Suprapubic skin (tissue), 3 donors: ENCODE results near the gene CHST8.

Experiments used
- POLR2A ChIP-seq, 2 donors: fragments of 450-650 bp; IDR thresholded peaks; one replicate each; pipeline ENCODE4 v1.6.1; 2017; ENCODE audit warnings: antibody characterized with exemption in 2 of 2, mild to moderate bottlenecking in 2 of 2, moderate library complexity in 2 of 2
- TF ChIP-seq, protein P1 (sequence below), 2 donors: fragments of 200-600 bp in 1 of 2; fragments of 450-650 bp in 1 of 2; sonication (generic) in 1 of 2; IDR thresholded peaks; one replicate each; pipeline ENCODE4 v1.5.1; 2016 to 2019; ENCODE audit warnings: antibody characterized with exemption in 2 of 2, mild to moderate bottlenecking in 1 of 2, moderate library complexity in 1 of 2

DNA sequence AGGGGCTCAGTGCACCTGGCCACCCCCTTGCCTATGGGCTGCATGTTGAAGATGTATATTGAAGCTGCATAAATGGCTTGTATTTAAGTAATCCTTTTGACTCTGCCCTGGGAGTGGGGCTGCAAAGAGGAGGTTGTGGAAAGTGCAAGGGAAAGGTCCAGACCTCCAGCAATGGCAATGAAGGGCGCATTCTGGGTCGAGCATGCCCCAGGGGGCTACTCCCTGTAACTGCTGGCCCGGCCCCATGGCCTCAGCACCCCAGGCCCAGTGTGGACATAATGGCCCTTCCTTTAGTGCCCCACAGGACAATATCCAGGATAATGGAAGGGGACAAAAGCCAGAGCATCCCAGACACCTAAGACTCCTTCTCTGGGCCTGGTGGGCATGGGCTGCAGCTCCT is 43.1 kb upstream of the CHST8 start:
- TF ChIP-seq, protein P1, sequence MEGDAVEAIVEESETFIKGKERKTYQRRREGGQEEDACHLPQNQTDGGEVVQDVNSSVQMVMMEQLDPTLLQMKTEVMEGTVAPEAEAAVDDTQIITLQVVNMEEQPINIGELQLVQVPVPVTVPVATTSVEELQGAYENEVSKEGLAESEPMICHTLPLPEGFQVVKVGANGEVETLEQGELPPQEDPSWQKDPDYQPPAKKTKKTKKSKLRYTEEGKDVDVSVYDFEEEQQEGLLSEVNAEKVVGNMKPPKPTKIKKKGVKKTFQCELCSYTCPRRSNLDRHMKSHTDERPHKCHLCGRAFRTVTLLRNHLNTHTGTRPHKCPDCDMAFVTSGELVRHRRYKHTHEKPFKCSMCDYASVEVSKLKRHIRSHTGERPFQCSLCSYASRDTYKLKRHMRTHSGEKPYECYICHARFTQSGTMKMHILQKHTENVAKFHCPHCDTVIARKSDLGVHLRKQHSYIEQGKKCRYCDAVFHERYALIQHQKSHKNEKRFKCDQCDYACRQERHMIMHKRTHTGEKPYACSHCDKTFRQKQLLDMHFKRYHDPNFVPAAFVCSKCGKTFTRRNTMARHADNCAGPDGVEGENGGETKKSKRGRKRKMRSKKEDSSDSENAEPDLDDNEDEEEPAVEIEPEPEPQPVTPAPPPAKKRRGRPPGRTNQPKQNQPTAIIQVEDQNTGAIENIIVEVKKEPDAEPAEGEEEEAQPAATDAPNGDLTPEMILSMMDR (IDR thresholded peaks at IDR 0.05) = no peak
- no peak for TF ChIP-seq POLR2A (IDR thresholded peaks at IDR 0.05)
